Mesodermal cell (in vitro differentiated cells): ENCODE results near the gene C6orf118. TPM values are rescaled to one million over a fixed set of nuclear protein-coding genes. Genes with fewer than 3 reads are reported as not detected.

Experiments used
- H3K27ac ChIP-seq: 2 replicates; pipeline ENCODE4 v1.7.0; 2013; ENCODE audit warnings: mild to moderate bottlenecking, low read depth, low read length, moderate library complexity; ENCODE audit not compliant: severe bottlenecking
- H3K36me3 ChIP-seq: 2 replicates; pipeline ENCODE4 v1.7.1; 2013; ENCODE audit warnings: mild to moderate bottlenecking, low read length, moderate library complexity; ENCODE audit not compliant: control insufficient read depth, insufficient read depth
- H3K4me1 ChIP-seq: one replicate; pipeline ENCODE4 v1.7.1; 2013; ENCODE audit warnings: mild to moderate bottlenecking, low read length; ENCODE audit not compliant: insufficient read depth, control insufficient read depth, poor library complexity, severe bottlenecking
- H3K4me3 ChIP-seq: 2 replicates; pipeline ENCODE4 v1.7.0; 2013; ENCODE audit warnings: low read length, control low read depth, mild to moderate bottlenecking; ENCODE audit not compliant: insufficient read depth, poor library complexity, severe bottlenecking; ENCODE audit errors: extremely low read depth
- H3K9me3 ChIP-seq: 2 replicates; pipeline ENCODE4 v1.7.1; 2013; ENCODE audit warnings: mild to moderate bottlenecking, low read length, moderate library complexity; ENCODE audit not compliant: control insufficient read depth
- WGBS, 2 experiments: methylation state at CpG; one replicate each; pipeline ENCODE4 v1.1.5; 2013; ENCODE audit warnings: missing lambda C conversion rate in 2 of 2; ENCODE audit not compliant: insufficient coverage in 2 of 2; 5-methylcytosine and 5-hydroxymethylcytosine counted together
- polyA plus RNA-seq, 2 experiments: library from polyadenylated mRNA; stranded (reverse); fragments of 50-300 nt; gene quantifications; one replicate each; pipeline ENCODE4 v1.2.3, GENCODE V29; 2013

Gene C6orf118
- 1.3 TPM for polyA plus RNA-seq (2013, experiment 1 of 2)
- 0.51 TPM for polyA plus RNA-seq (2013, experiment 2 of 2)

GRCh38 chr6:165308926-165309731 lies at the start of gene C6orf118:
Gene C6orf118, minus strand, starts transcription at chr6:165309605. Its CDS starts 19 bp downstream, at chr6:165309586.
- H3K4me1 ChIP-seq, result no peaks in the 10 kb centered on the region
- H3K9me3 ChIP-seq, result no peaks in the 10 kb centered on the region
- WGBS, 2 experiments, result 15 to 25% methylated on average over 16 to 27 of the region's 35 CpGs
- H3K4me3 ChIP-seq, result peak within 1 kb of the TSS; percentile 40
- H3K36me3 ChIP-seq, result no peaks in the 10 kb centered on the region
- H3K27ac ChIP-seq, result peak within 1 kb of the TSS; percentile 86

- 89 to 93% methylated on average over 4 of the region's 4 CpGs for WGBS, 2 experiments
- Histone ChIP-seq H3K36me3 (peaks cover 5% of the 10 kb centered on the region), H3K4me3 (no peak overlapping the region), H3K9me3 (peaks cover 6% of the 10 kb centered on the region), H3K4me1 (no peaks in the 10 kb centered on the region), H3K27ac (no peak overlapping the region)
Measured at GRCh38 chr6:165345700-165346099, 36.3 kb upstream of the C6orf118 start.

- H3K9me3 ChIP-seq, result no peaks in the 10 kb centered on the region
- H3K36me3 ChIP-seq, result no peaks in the 10 kb centered on the region
- H3K4me3 ChIP-seq, result no peak overlapping the region
- H3K4me1 ChIP-seq, result no peaks in the 10 kb centered on the region
- 94 to 100% methylated on average over 3 to 4 of the region's 5 CpGs for whole genome bisulfite sequencing, 2 experiments
- no peak overlapping the region for H3K27ac ChIP-seq
Measured at GRCh38 chr6:165340532-165340931, 31.1 kb upstream of the C6orf118 start.

- Histone ChIP-seq H3K27ac (no peak overlapping the region), H3K4me1 (no peaks in the 10 kb centered on the region), H3K4me3 (no peak overlapping the region), H3K9me3 (peaks cover 13% of the 10 kb centered on the region), H3K36me3 (no peaks in the 10 kb centered on the region)
- WGBS, 2 experiments, result 80 to 94% methylated on average over 1 to 6 of the region's 7 CpGs
Measured at GRCh38 chr6:165325609-165326008, 16.2 kb upstream of the C6orf118 start.

GRCh38 chr6:165321555-165322145 lies 12.2 kb upstream of the C6orf118 start:
- H3K4me1 ChIP-seq, result no peaks in the 10 kb centered on the region
- H3K9me3 ChIP-seq, result peaks cover 15% of the 10 kb centered on the region
- no CpG with 5 or more reads among the region's 1 CpG for WGBS, 2 experiments
- H3K27ac ChIP-seq, result no peak overlapping the region
- no peak overlapping the region for H3K4me3 ChIP-seq
- no peaks in the 10 kb centered on the region for H3K36me3 ChIP-seq

GRCh38 chr6:165321150-165321549 lies 11.7 kb upstream of the C6orf118 start:
- no peaks in the 10 kb centered on the region for H3K36me3 ChIP-seq
- no peaks in the 10 kb centered on the region for H3K4me1 ChIP-seq
- H3K27ac ChIP-seq, result no peak overlapping the region
- 63 to 87% methylated on average over 2 of the region's 3 CpGs for WGBS, 2 experiments
- peaks cover 15% of the 10 kb centered on the region for H3K9me3 ChIP-seq
- H3K4me3 ChIP-seq, result no peak overlapping the region

- WGBS, 2 experiments, result 81 to 91% methylated on average over 4 to 7 of the region's 14 CpGs
- H3K36me3 ChIP-seq, result no peaks in the 10 kb centered on the region
- H3K9me3 ChIP-seq, result peaks cover 15% of the 10 kb centered on the region
- no peak overlapping the region for H3K4me3 ChIP-seq
- H3K4me1 ChIP-seq, result no peaks in the 10 kb centered on the region
- no peak overlapping the region for H3K27ac ChIP-seq
Measured at GRCh38 chr6:165317723-165318122, 8.3 kb upstream of the C6orf118 start.

GRCh38 chr6:165306955-165307354 lies 2.5 kb downstream of the C6orf118 start:
- 89 to 100% methylated on average over 3 of the region's 3 CpGs for WGBS, 2 experiments

GRCh38 chr6:165301372-165302246 lies 7.8 kb downstream of the C6orf118 start:
- Histone ChIP-seq H3K27ac (no peak overlapping the region), H3K4me3 (no peak overlapping the region), H3K4me1 (no peaks in the 10 kb centered on the region), H3K9me3 (no peaks in the 10 kb centered on the region), H3K36me3 (no peaks in the 10 kb centered on the region)
- WGBS, 2 experiments, result 93 to 96% methylated on average over 32 of the region's 38 CpGs

More at GRCh38 chr6:165306955-165307354, 2.5 kb downstream of the C6orf118 start:
- H3K4me3 ChIP-seq, result no peak overlapping the region
- H3K4me1 ChIP-seq, result no peaks in the 10 kb centered on the region
- H3K9me3 ChIP-seq, result no peaks in the 10 kb centered on the region
- no peak overlapping the region for H3K27ac ChIP-seq
- H3K36me3 ChIP-seq, result no peaks in the 10 kb centered on the region

- 82 to 83% methylated on average over 11 to 12 of the region's 13 CpGs for WGBS, 2 experiments
- Histone ChIP-seq H3K36me3 (no peaks in the 10 kb centered on the region), H3K4me1 (no peaks in the 10 kb centered on the region), H3K27ac (no peak overlapping the region), H3K9me3 (no peaks in the 10 kb centered on the region), H3K4me3 (no peak overlapping the region)
Measured at GRCh38 chr6:165300422-165300936, 8.9 kb downstream of the C6orf118 start.
